CD14-positive monocyte (primary cell): Measurements from ENCODE around the gene NFS1. TPM values are rescaled to one million over a fixed set of nuclear protein-coding genes. Genes with fewer than 3 reads are reported as not detected.

ENCODE experiments used
- DNase-seq, 3 donors: peaks; one replicate each; pipeline ENCODE4 v3.0.0-alpha.2; 2011 to 2022
- H2AFZ ChIP-seq: 2 replicates; pipeline ENCODE4 v1.6.0; 2012; ENCODE audit warnings: mild to moderate bottlenecking, low read depth, low read length, inconsistent platforms; ENCODE audit not compliant: insufficient read depth, poor library complexity, severe bottlenecking
- H3K27ac ChIP-seq, 2 donors: 1 replicate in 1 of 2; 2 replicates in 1 of 2; pipeline ENCODE4 v1.5.1; 2012 to 2013; ENCODE audit warnings: low read length in 2 of 2, control low read depth in 1 of 2, inconsistent platforms in 1 of 2, low read depth in 1 of 2, mild to moderate bottlenecking in 1 of 2
- H3K27me3 ChIP-seq, 2 donors: one replicate each; pipeline versions ENCODE4 v1.6.0 to v1.6.1; 2011 to 2013; ENCODE audit warnings: low read length in 2 of 2; ENCODE audit not compliant: control insufficient read depth in 2 of 2, insufficient read depth in 2 of 2
- H3K36me3 ChIP-seq, 2 donors: replicated peaks in 1 of 2; 1 replicate in 1 of 2; 2 replicates in 1 of 2; pipeline versions ENCODE4 v1.5.1 to v1.6.1; 2012 to 2013; ENCODE audit warnings: low read length in 2 of 2, control low read depth in 1 of 2, inconsistent platforms in 1 of 2, mild to moderate bottlenecking in 1 of 2; ENCODE audit not compliant: insufficient read depth in 2 of 2, control insufficient read depth in 1 of 2
- H3K4me1 ChIP-seq, 2 donors: 1 replicate in 1 of 2; 2 replicates in 1 of 2; pipeline versions ENCODE4 v1.5.1 to v1.6.1; 2012 to 2013; ENCODE audit warnings: low read length in 2 of 2, control low read depth in 1 of 2, inconsistent platforms in 1 of 2, mild to moderate bottlenecking in 1 of 2, moderate library complexity in 1 of 2; ENCODE audit not compliant: insufficient read depth in 2 of 2, control insufficient read depth in 1 of 2
- H3K4me2 ChIP-seq: replicated peaks from 2 replicates; pipeline ENCODE3; 2012; ENCODE audit warnings: low read length, moderate library complexity, mild to moderate bottlenecking; ENCODE audit not compliant: poor library complexity, severe bottlenecking; ENCODE audit errors: extremely low read depth
- H3K4me3 ChIP-seq, 3 experiments: fragments of 200-600 bp in 1 of 3; sonication (generic) in 1 of 3; replicated peaks in 1 of 3; 1 replicate in 2 of 3; 2 replicates in 1 of 3; pipeline ENCODE4 v1.5.1; 2011 to 2013; ENCODE audit warnings: low read length in 3 of 3, mild to moderate bottlenecking in 3 of 3, control low read depth in 2 of 3, low read depth in 2 of 3, inconsistent platforms in 1 of 3, moderate library complexity in 1 of 3
- H3K79me2 ChIP-seq: 2 replicates; pipeline ENCODE4 v1.6.0; 2012; ENCODE audit warnings: mild to moderate bottlenecking, control low read depth, inconsistent platforms, low read length, moderate library complexity; ENCODE audit not compliant: insufficient read depth
- H3K9ac ChIP-seq: 2 replicates; pipeline ENCODE4 v1.6.0; 2017; ENCODE audit warnings: low read length, mild to moderate bottlenecking; ENCODE audit not compliant: insufficient read depth, poor library complexity, severe bottlenecking
- H3K9me3 ChIP-seq, 2 donors: replicated peaks in 1 of 2; 1 replicate in 1 of 2; 2 replicates in 1 of 2; pipeline versions ENCODE4 v1.5.1 to v1.6.1; 2012 to 2013; ENCODE audit warnings: low read length in 2 of 2, control low read depth in 1 of 2; ENCODE audit not compliant: control insufficient read depth in 1 of 2, insufficient read depth in 1 of 2
- H4K20me1 ChIP-seq: 2 replicates; pipeline ENCODE4 v1.6.0; 2012; ENCODE audit warnings: mild to moderate bottlenecking, low read length, control low read depth, moderate library complexity; ENCODE audit not compliant: insufficient read depth
- H3K27ac Mint-ChIP-seq, 7 donors: one replicate each; pipeline ENCODE4 v1.8.0; 2020; ENCODE audit warnings: mild to moderate bottlenecking in 7 of 7, mixed read lengths in 7 of 7, moderate library complexity in 6 of 7, inconsistent platforms in 2 of 7
- H3K27me3 Mint-ChIP-seq, 3 donors: one replicate each; pipeline ENCODE4 v1.8.0; 2021 to 2022; ENCODE audit warnings: low read depth in 3 of 3, mild to moderate bottlenecking in 3 of 3, mixed read lengths in 3 of 3, moderate library complexity in 3 of 3, inconsistent platforms in 1 of 3
- H3K36me3 Mint-ChIP-seq, 2 donors: one replicate each; pipeline ENCODE4 v1.8.0; 2020; ENCODE audit warnings: mixed read lengths in 2 of 2, inconsistent platforms in 1 of 2, mild to moderate bottlenecking in 1 of 2
- H3K4me1 Mint-ChIP-seq: one replicate; pipeline ENCODE4 v1.8.0; 2020; ENCODE audit warnings: mild to moderate bottlenecking, mixed read lengths
- H3K4me3 Mint-ChIP-seq, 2 donors: one replicate each; pipeline ENCODE4 v1.8.0; 2020; ENCODE audit warnings: mild to moderate bottlenecking in 2 of 2, mixed read lengths in 2 of 2, moderate library complexity in 1 of 2
- H3K9me3 Mint-ChIP-seq, 7 donors: one replicate each; pipeline ENCODE4 v1.8.0; 2020 to 2022; ENCODE audit warnings: mixed read lengths in 7 of 7, mild to moderate bottlenecking in 6 of 7, moderate library complexity in 6 of 7, inconsistent platforms in 2 of 7
- CTCF ChIP-seq: fragments of 200-600 bp; IDR thresholded peaks from one replicate; pipeline ENCODE4 v1.8.0; 2022; ENCODE audit warnings: antibody characterized with exemption, mild to moderate bottlenecking
- WGBS: methylation state at CpG from one replicate; pipeline ENCODE4 v1.1.5; 2013; ENCODE audit warnings: missing lambda C conversion rate; ENCODE audit not compliant: insufficient coverage; 5-methylcytosine and 5-hydroxymethylcytosine counted together
- intact Hi-C, 2 donors: fragments of 100-400 bp; cut with micrococcal nuclease; formaldehyde crosslinking; loops; one replicate each; pipeline versions ENCODE4 v1.15.0 to v1.15.1; 2023
- polyA plus RNA-seq, 3 donors: library from polyadenylated mRNA; depleted of rRNA in 1 of 3; unstranded in 2 of 3; stranded (reverse) in 1 of 3; fragments of 300-500 nt in 2 of 3; fragments of >200 nt in 1 of 3; fragmentation: Illumina TruSeq in 2 of 3; gene quantifications; 1 replicate in 2 of 3; 2 replicates in 1 of 3; pipeline ENCODE4 v1.2.3, GENCODE V29; 2012 to 2021

Gene NFS1
- polyA plus RNA-seq, 3 donors, result 18.1 to 21.4 (median 19.2) TPM

DNA sequence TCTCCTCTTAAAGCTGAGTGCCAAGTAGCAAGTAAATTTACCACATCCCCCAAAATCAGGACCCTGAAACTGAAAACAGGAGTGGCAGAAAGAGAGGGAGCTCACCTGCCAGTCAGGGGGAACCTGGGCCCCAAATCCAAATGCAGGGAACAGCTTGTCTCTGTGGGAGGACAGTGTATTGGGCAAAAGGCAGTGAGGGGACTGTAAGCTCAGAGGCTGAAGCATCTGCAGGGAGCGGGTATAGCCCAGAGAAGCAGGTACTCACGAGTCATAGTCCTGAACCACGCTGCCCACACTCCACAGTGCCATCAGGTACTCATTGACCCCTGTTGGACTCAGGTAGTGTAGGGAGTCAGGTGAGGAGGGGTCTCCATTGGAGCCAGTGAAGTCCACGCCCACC is 68.5 kb downstream of the NFS1 start:
- H3K4me1 Mint-ChIP-seq, result peaks cover 17% of the 10 kb centered on the region
- Histone ChIP-seq H3K4me1 (peaks cover 11% of the 10 kb centered on the region in 2 donors), H3K9ac (no peak overlapping the region), H3K9me3 (no peaks in the 10 kb centered on the region), H3K4me3 (no peak overlapping the region), H4K20me1 (peaks cover 33% of the 10 kb centered on the region), H3K79me2 (peaks cover 3% of the 10 kb centered on the region), H2AFZ (no peak overlapping the region), H3K27ac (peak overlapping the region in 1 of 2 donors; percentile 16), H3K36me3 (peaks cover 51 to 63% of the 10 kb centered on the region in 2 donors), H3K4me2 (no peak overlapping the region), H3K27me3 (no peaks in the 10 kb centered on the region)
- DNase-seq, result no peak
- H3K36me3 Mint-ChIP-seq, result peaks cover 50 to 69% of the 10 kb centered on the region in 2 donors
- no peak for TF ChIP-seq CTCF
- no CpG with 5 or more reads among the region's 4 CpGs for WGBS
- H3K4me3 Mint-ChIP-seq, result no peak overlapping the region
- H3K9me3 Mint-ChIP-seq, result no peaks in the 10 kb centered on the region
- H3K27ac Mint-ChIP-seq, result peak overlapping the region in 3 of 7 donors; percentile 15 to 46 (median 45)
- peaks cover 0 to 2% (median 0%) of the 10 kb centered on the region in 3 donors for H3K27me3 Mint-ChIP-seq
- intact Hi-C loops, result no loop called here

- peaks cover 11% of the 10 kb centered on the region in 2 donors for H3K4me1 ChIP-seq
- 87% methylated on average over 8 of the region's 12 CpGs for WGBS
These were observed 69.6 kb downstream of the NFS1 start for GRCh38 chr20:35629427-35630145.

More at GRCh38 chr20:35629427-35630145, 69.6 kb downstream of the NFS1 start:
- Mint-ChIP-seq H3K9me3 (no peaks in the 10 kb centered on the region), H3K27me3 (peaks cover 0 to 2% (median 0%) of the 10 kb centered on the region in 3 donors), H3K36me3 (peaks cover 54 to 75% of the 10 kb centered on the region in 2 donors), H3K27ac (peak overlapping the region; percentile 31 to 78 (median 61)), H3K4me1 (peaks cover 14% of the 10 kb centered on the region), H3K4me3 (no peak overlapping the region)
- Histone ChIP-seq H4K20me1 (peaks cover 23% of the 10 kb centered on the region), H3K4me3 (no peak overlapping the region), H2AFZ (no peak overlapping the region), H3K27me3 (no peaks in the 10 kb centered on the region), H3K9me3 (no peaks in the 10 kb centered on the region), H3K9ac (no peak overlapping the region), H3K27ac (peak overlapping the region in 1 of 2 donors; percentile 39), H3K79me2 (no peaks in the 10 kb centered on the region), H3K36me3 (peaks cover 54 to 71% of the 10 kb centered on the region in 2 donors), H3K4me2 (no peak overlapping the region)
- DNase-seq, result peak in 2 of 3 donors; percentile 30 to 33
- intact Hi-C loops, result no loop called here
- no peak for TF ChIP-seq CTCF
